SK-N-SH (cell line): ENCODE measurements around the gene SLC27A2. TPM values are rescaled to one million over a fixed set of nuclear protein-coding genes. Genes with fewer than 3 reads are reported as not detected.

ENCODE experiments used
- CTCF ChIA-PET: fragments of 300-600, 350-600 bp; formaldehyde crosslinking; extraction: SDS; loops from one replicate; lab custom pipeline; 2021; lab: Yijun Ruan, JAX
- POLR2A ChIA-PET: fragments of 350-600 bp; sonication (Branson Sonifier 250); formaldehyde crosslinking; extraction: SDS; loops from one replicate; lab custom pipeline; 2020; ENCODE audit warnings: antibody characterized with exemption, inconsistent platforms; lab: Yijun Ruan, JAX
- DNase-seq: peaks from one replicate; pipeline ENCODE4 v3.0.0; 2012
- H2AFZ ChIP-seq: fragments of 200-600 bp; sonication (generic); 2 replicates; pipeline ENCODE4 v1.8.1; 2016; ENCODE audit warnings: antibody characterized with exemption, mild to moderate bottlenecking, low read depth
- H3F3A ChIP-seq: fragments of 200-600 bp; sonication (generic); replicated peaks from 2 replicates; pipeline ENCODE3; 2016; ENCODE audit warnings: antibody characterized with exemption, mild to moderate bottlenecking; ENCODE audit not compliant: insufficient read depth
- H3K27ac ChIP-seq, 2 experiments: fragments of 200-500 bp in 1 of 2; fragments of 200-600 bp in 1 of 2; sonication (Bioruptor generic) in 1 of 2; sonication (generic), shearing (Covaris generic) in 1 of 2; 2 replicates each; pipeline versions ENCODE4 v1.5.1 to v1.6.1; 2014 to 2016; ENCODE audit warnings: low read depth in 2 of 2, inconsistent platforms in 1 of 2, low read length in 1 of 2, mild to moderate bottlenecking in 1 of 2, mixed read lengths in 1 of 2
- H3K27me3 ChIP-seq: fragments of 200-600 bp; sonication (generic), shearing (Covaris generic); 2 replicates; pipeline ENCODE4 v1.6.1; 2016; ENCODE audit warnings: mixed run types; ENCODE audit not compliant: insufficient read depth
- H3K36me3 ChIP-seq, 2 experiments: fragments of 200-500 bp in 1 of 2; fragments of 200-600 bp in 1 of 2; sonication (Bioruptor generic) in 1 of 2; sonication (generic) in 1 of 2; replicated peaks in 1 of 2; 2 replicates each; pipeline versions ENCODE3 to v1.5.1; 2014 to 2016; ENCODE audit warnings: low read length in 1 of 2, mild to moderate bottlenecking in 1 of 2; ENCODE audit not compliant: insufficient read depth in 2 of 2, control insufficient read depth in 1 of 2
- H3K4me1 ChIP-seq, 2 experiments: fragments of 200-500 bp in 1 of 2; fragments of 200-600 bp in 1 of 2; sonication (Bioruptor generic) in 1 of 2; sonication (generic), shearing (Covaris generic) in 1 of 2; 2 replicates each; pipeline versions ENCODE4 v1.5.1 to v1.6.1; 2014 to 2016; ENCODE audit warnings: low read depth in 1 of 2, low read length in 1 of 2, mixed run types in 1 of 2; ENCODE audit not compliant: insufficient read depth in 2 of 2, control insufficient read depth in 1 of 2
- H3K4me2 ChIP-seq: fragments of 200-600 bp; sonication (generic), shearing (Covaris generic); 2 replicates; pipeline ENCODE4 v1.6.1; 2017; ENCODE audit warnings: mixed run types
- H3K4me3 ChIP-seq, 2 experiments: fragments of 200-500 bp in 1 of 2; fragments of 200-600 bp in 1 of 2; sonication (Bioruptor generic) in 1 of 2; sonication (generic), shearing (Covaris generic) in 1 of 2; 2 replicates each; pipeline versions ENCODE4 v1.5.1 to v1.8.1; 2014 to 2016; ENCODE audit warnings: low read depth in 2 of 2, inconsistent platforms in 1 of 2, low read length in 1 of 2, mild to moderate bottlenecking in 1 of 2, mixed read lengths in 1 of 2, moderate library complexity in 1 of 2
- H3K79me2 ChIP-seq: fragments of 200-600 bp; sonication (generic); 2 replicates; pipeline ENCODE4 v1.8.1; 2017; ENCODE audit warnings: mild to moderate bottlenecking; ENCODE audit not compliant: insufficient read depth
- H3K9ac ChIP-seq: fragments of 200-600 bp; sonication (generic); 2 replicates; pipeline ENCODE4 v1.6.1; 2017; ENCODE audit warnings: mixed run types
- H3K9me2 ChIP-seq: fragments of 200-600 bp; sonication (generic); 2 replicates; pipeline ENCODE4 v1.6.1; 2017; ENCODE audit warnings: mixed run types
- H3K9me3 ChIP-seq: fragments of 200-600 bp; sonication (generic); 2 replicates; pipeline ENCODE4 v1.6.1; 2017; ENCODE audit warnings: mixed run types, mild to moderate bottlenecking, moderate library complexity
- H4K20me1 ChIP-seq: fragments of 200-600 bp; sonication (generic); 2 replicates; pipeline ENCODE4 v1.6.1; 2017; ENCODE audit warnings: mild to moderate bottlenecking, mixed run types; ENCODE audit not compliant: insufficient read depth
- CHD2 ChIP-seq: fragments of 150-350 bp; IDR thresholded peaks from 2 replicates; pipeline ENCODE4 v1.6.1; 2018; ENCODE audit warnings: low read length; ENCODE audit not compliant: partially characterized antibody
- EP300 ChIP-seq, 2 experiments: IDR thresholded peaks; 2 replicates each; pipeline versions ENCODE4 v1.4.0 to v1.6.1; 2012; ENCODE audit warnings: borderline replicate concordance in 1 of 2, low read depth in 1 of 2, low read length in 1 of 2
- FOSL2 ChIP-seq: IDR thresholded peaks from 2 replicates; pipeline ENCODE4 v1.4.0; 2012; ENCODE audit warnings: low read depth, mild to moderate bottlenecking, moderate library complexity, borderline replicate concordance
- NFIC ChIP-seq: IDR thresholded peaks from 2 replicates; pipeline ENCODE4 v1.4.0; 2012; ENCODE audit warnings: borderline replicate concordance
- NRF1 ChIP-seq: IDR thresholded peaks from 2 replicates; pipeline ENCODE4 v1.6.1; 2012; ENCODE audit warnings: low read depth, mild to moderate bottlenecking, low read length
- RAD21 ChIP-seq: IDR thresholded peaks from 2 replicates; pipeline ENCODE4 v1.6.1; 2012; ENCODE audit warnings: mild to moderate bottlenecking, low read length
- RXRA ChIP-seq: IDR thresholded peaks from 2 replicates; pipeline ENCODE4 v1.4.0; 2012; ENCODE audit warnings: low read depth, mild to moderate bottlenecking, borderline replicate concordance
- SMC3 ChIP-seq: IDR thresholded peaks from 2 replicates; pipeline ENCODE4 v1.6.1; 2012; ENCODE audit warnings: low read depth, low read length, improper control_type of control experiment
- TAF1 ChIP-seq: IDR thresholded peaks from 2 replicates; pipeline ENCODE4 v1.6.1; 2012; ENCODE audit warnings: low read depth, mild to moderate bottlenecking, low read length, moderate library complexity, borderline replicate concordance
- TCF12 ChIP-seq: IDR thresholded peaks from 2 replicates; pipeline ENCODE4 v1.4.0; 2012
- YY1 ChIP-seq: IDR thresholded peaks from 2 replicates; pipeline ENCODE4 v1.4.0; 2012; ENCODE audit warnings: low read depth, mild to moderate bottlenecking
- WGBS: methylation state at CpG from one replicate; pipeline ENCODE4 v1.1.6; 2017; ENCODE audit warnings: low lambda C conversion rate; 5-methylcytosine and 5-hydroxymethylcytosine counted together
- polyA plus RNA-seq, 3 experiments: library from polyadenylated mRNA; depleted of rRNA; stranded (reverse); fragments of >200 nt; gene quantifications; 2 replicates each; pipeline ENCODE4 v1.2.3, GENCODE V29; 2012
- TF ChIP-seq, protein P1 (sequence below): fragments of 200-600 bp; sonication (generic); IDR thresholded peaks from 2 replicates; pipeline ENCODE4 v1.6.1; 2017; ENCODE audit warnings: antibody characterized with exemption, mild to moderate bottlenecking, moderate library complexity
- TF ChIP-seq, protein P2 (sequence below): IDR thresholded peaks from 2 replicates; pipeline ENCODE4; 2012
- TF ChIP-seq, protein P3 (sequence below): IDR thresholded peaks from 2 replicates; pipeline ENCODE4 v1.4.0; 2012; ENCODE audit warnings: low read depth
- TF ChIP-seq, protein P4 (sequence below): IDR thresholded peaks from 2 replicates; pipeline ENCODE4 v1.4.0; 2012; ENCODE audit warnings: low read depth, borderline replicate concordance
- TF ChIP-seq, protein P5 (sequence below): fragments of 150-350 bp; IDR thresholded peaks from 2 replicates; pipeline ENCODE4 v1.6.1; 2016; ENCODE audit warnings: mild to moderate bottlenecking, low read depth, low read length

Gene SLC27A2
- polyA plus RNA-seq, 1 of the 3 experiments (the other 2 are of a cell fraction): 0.49 TPM

DNA sequence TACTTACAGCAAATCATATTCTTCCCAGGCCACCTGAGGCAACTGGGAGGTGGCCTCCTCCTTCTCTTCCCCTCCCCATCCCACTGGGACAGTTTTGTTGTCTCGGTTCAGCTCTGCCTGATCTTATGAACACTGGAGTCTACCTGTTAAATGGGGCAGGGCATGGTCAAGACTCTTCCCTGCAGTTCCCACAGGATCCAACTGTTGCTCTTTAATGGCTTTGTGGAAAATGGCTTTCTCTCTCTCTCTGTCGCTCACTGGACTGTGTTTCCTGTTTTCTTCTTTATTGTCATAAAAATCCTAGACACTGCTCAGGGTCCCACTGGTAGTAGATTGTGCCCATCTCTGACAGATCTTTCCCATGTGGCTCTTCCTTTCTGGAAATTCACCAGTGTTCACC is 40.2 kb downstream of the SLC27A2 start:
- Histone ChIP-seq H3K9me3 (no peaks in the 10 kb centered on the region), H3K4me2 (no peak overlapping the region), H2AFZ (no peak overlapping the region), H3K9me2 (no peaks in the 10 kb centered on the region), H3K27ac (no peak overlapping the region), H3K79me2 (no peaks in the 10 kb centered on the region), H3K36me3 (no peaks in the 10 kb centered on the region), H3K4me1 (no peaks in the 10 kb centered on the region), H3F3A (no peaks in the 10 kb centered on the region), H3K9ac (no peak overlapping the region), H4K20me1 (no peaks in the 10 kb centered on the region), H3K27me3 (no peaks in the 10 kb centered on the region), H3K4me3 (no peak overlapping the region)
- ChIA-PET CTCF (no interaction called here), POLR2A (no interaction called here)
- DNase-seq: no peak
- TF ChIP-seq SMC3 (no peak), EP300 (IDR thresholded peaks at IDR 0.05; ENCODE audit: borderline replicate concordance in 1 of 2, low read depth in 1 of 2, low read length in 1 of 2) (no peak), RXRA (no peak), CHD2 (no peak), NRF1 (no peak), RAD21 (no peak), TAF1 (no peak), NFIC (no peak), FOSL2 (no peak), TCF12 (no peak), YY1 (no peak)
- TF ChIP-seq, protein P1, sequence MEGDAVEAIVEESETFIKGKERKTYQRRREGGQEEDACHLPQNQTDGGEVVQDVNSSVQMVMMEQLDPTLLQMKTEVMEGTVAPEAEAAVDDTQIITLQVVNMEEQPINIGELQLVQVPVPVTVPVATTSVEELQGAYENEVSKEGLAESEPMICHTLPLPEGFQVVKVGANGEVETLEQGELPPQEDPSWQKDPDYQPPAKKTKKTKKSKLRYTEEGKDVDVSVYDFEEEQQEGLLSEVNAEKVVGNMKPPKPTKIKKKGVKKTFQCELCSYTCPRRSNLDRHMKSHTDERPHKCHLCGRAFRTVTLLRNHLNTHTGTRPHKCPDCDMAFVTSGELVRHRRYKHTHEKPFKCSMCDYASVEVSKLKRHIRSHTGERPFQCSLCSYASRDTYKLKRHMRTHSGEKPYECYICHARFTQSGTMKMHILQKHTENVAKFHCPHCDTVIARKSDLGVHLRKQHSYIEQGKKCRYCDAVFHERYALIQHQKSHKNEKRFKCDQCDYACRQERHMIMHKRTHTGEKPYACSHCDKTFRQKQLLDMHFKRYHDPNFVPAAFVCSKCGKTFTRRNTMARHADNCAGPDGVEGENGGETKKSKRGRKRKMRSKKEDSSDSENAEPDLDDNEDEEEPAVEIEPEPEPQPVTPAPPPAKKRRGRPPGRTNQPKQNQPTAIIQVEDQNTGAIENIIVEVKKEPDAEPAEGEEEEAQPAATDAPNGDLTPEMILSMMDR: no peak
- TF ChIP-seq, protein P2, sequence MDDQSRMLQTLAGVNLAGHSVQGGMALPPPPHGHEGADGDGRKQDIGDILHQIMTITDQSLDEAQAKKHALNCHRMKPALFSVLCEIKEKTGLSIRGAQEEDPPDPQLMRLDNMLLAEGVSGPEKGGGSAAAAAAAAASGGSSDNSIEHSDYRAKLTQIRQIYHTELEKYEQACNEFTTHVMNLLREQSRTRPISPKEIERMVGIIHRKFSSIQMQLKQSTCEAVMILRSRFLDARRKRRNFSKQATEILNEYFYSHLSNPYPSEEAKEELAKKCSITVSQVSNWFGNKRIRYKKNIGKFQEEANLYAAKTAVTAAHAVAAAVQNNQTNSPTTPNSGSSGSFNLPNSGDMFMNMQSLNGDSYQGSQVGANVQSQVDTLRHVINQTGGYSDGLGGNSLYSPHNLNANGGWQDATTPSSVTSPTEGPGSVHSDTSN: no peak
- TF ChIP-seq, protein P3, sequence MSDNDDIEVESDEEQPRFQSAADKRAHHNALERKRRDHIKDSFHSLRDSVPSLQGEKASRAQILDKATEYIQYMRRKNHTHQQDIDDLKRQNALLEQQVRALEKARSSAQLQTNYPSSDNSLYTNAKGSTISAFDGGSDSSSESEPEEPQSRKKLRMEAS: no peak
- TF ChIP-seq, protein P4, sequence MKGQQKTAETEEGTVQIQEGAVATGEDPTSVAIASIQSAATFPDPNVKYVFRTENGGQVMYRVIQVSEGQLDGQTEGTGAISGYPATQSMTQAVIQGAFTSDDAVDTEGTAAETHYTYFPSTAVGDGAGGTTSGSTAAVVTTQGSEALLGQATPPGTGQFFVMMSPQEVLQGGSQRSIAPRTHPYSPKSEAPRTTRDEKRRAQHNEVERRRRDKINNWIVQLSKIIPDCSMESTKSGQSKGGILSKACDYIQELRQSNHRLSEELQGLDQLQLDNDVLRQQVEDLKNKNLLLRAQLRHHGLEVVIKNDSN: no peak
- TF ChIP-seq, protein P5, sequence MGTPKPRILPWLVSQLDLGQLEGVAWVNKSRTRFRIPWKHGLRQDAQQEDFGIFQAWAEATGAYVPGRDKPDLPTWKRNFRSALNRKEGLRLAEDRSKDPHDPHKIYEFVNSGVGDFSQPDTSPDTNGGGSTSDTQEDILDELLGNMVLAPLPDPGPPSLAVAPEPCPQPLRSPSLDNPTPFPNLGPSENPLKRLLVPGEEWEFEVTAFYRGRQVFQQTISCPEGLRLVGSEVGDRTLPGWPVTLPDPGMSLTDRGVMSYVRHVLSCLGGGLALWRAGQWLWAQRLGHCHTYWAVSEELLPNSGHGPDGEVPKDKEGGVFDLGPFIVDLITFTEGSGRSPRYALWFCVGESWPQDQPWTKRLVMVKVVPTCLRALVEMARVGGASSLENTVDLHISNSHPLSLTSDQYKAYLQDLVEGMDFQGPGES: no peak
- 82% methylated on average over 2 of the region's 2 CpGs for WGBS
